Activated naive CD4-positive, alpha-beta T cell treated with anti-CD3 and anti-CD28 coated beads, Interleukin-2, amount 10 ng/mL, durations not matched to agents 7 days and 5 days (primary cell): ENCODE data around the gene NIN.
A peak's percentile ranks its signal among the peaks of the same experiment; 100 is the strongest.

Source experiments
- CTCF ChIA-PET: fragments of 350-600 bp; sonication (Branson Sonifier 250); formaldehyde crosslinking; loops from one replicate; lab custom pipeline; 2021; ENCODE audit warnings: antibody characterized with exemption; lab: Charles Lee
- DNase-seq: peaks from one replicate; pipeline ENCODE4 v3.0.0-alpha.2; 2020
- H3K27ac Mint-ChIP-seq: one replicate; pipeline ENCODE4 v1.8.0; 2021; ENCODE audit warnings: mild to moderate bottlenecking, moderate library complexity, mixed read lengths
- H3K27me3 Mint-ChIP-seq: one replicate; pipeline ENCODE4 v1.8.0; 2021; ENCODE audit warnings: mild to moderate bottlenecking, mixed read lengths
- H3K36me3 Mint-ChIP-seq: one replicate; pipeline ENCODE4 v1.8.0; 2021; ENCODE audit warnings: mixed read lengths
- H3K4me1 Mint-ChIP-seq: one replicate; pipeline ENCODE4 v1.8.0; 2021; ENCODE audit warnings: mixed read lengths
- H3K4me3 Mint-ChIP-seq: one replicate; pipeline ENCODE4 v1.8.0; 2021; ENCODE audit warnings: mild to moderate bottlenecking, moderate library complexity, mixed read lengths
- H3K9me3 Mint-ChIP-seq: one replicate; pipeline ENCODE4 v1.8.0; 2021; ENCODE audit warnings: mixed read lengths

Gene NIN

DNA sequence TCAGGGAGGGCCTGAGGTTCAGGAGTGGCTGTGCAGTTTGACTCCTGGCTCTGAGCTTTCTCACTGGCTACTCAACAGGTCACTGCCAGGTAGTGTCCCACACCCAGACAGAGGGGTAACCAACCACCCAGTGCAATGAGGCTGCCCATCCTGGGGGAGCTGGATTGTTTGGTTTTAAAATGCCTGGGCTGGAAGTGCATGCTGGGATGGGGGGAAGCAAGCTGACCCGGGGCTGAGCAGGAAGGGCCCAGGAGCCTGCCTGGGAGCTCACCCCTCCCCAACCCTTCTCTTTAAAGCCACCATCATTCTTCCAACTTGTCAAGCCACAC lies 28.3 kb upstream of the NIN start:
- Mint-ChIP-seq H3K4me3 (peak overlapping the region; percentile 81), H3K27me3 (peaks cover 39% of the 10 kb centered on the region), H3K4me1 (peaks cover 26% of the 10 kb centered on the region), H3K9me3 (no peaks in the 10 kb centered on the region), H3K27ac (peak overlapping the region; percentile 3), H3K36me3 (no peaks in the 10 kb centered on the region)
- no peak for DNase-seq
- CTCF ChIA-PET: interaction anchor here (0.6 to 5.9 kb wide), 23 partner anchors 8 to 597 kb away, joined by 3 to 149 read pairs (median 6); partner anchors contain the start of genes SAV1 and TRIM9

DNA sequence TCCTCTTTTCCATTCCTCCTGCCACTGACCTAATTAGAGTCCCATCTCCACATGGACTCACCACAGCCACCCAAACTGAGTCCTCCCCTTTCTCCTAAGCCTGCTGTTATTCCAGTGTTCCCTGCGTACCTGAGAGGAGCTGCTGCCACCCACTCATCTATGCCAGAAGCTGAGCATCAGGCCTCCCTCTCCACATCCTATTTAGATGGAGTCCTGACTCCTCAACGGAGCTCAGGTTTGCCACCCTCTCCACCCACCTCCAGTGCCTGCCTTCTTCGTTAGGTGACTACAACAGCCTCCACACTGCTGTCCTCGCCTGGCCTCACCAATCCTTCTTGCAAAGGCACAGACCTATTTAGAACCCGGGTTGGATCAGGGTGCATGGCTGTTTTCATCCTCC lies 25.7 kb upstream of the NIN start:
- peaks cover 20% of the 10 kb centered on the region for H3K4me1 Mint-ChIP-seq
- no peaks in the 10 kb centered on the region for H3K9me3 Mint-ChIP-seq
- peaks cover 30% of the 10 kb centered on the region for H3K27me3 Mint-ChIP-seq
- CTCF ChIA-PET: interaction anchor here (0.6 to 4.2 kb wide), 3 partner anchors 27 to 81 kb away, joined by 3 to 20 read pairs (median 3); no protein-coding TSS in a partner anchor
- no peaks in the 10 kb centered on the region for H3K36me3 Mint-ChIP-seq
- H3K27ac Mint-ChIP-seq: no peak overlapping the region
- no peak for DNase-seq
- H3K4me3 Mint-ChIP-seq: no peak overlapping the region

- no peak for DNase-seq
- H3K27ac Mint-ChIP-seq: no peak overlapping the region
- H3K36me3 Mint-ChIP-seq: no peaks in the 10 kb centered on the region
- CTCF ChIA-PET: interaction anchor here (2.3 kb wide), 1 partner anchor 78 kb away, joined by 7 read pairs; no protein-coding TSS in a partner anchor
- peaks cover 34% of the 10 kb centered on the region for H3K27me3 Mint-ChIP-seq
- peaks cover 19% of the 10 kb centered on the region for H3K4me1 Mint-ChIP-seq
- no peaks in the 10 kb centered on the region for H3K9me3 Mint-ChIP-seq
- H3K4me3 Mint-ChIP-seq: no peak overlapping the region
Observed at GRCh38 chr14:50855558-50855957, 24.6 kb upstream of the NIN start.

GRCh38 chr14:50854521-50854920 lies 23.6 kb upstream of the NIN start:
- H3K27me3 Mint-ChIP-seq: peaks cover 31% of the 10 kb centered on the region
- H3K27ac Mint-ChIP-seq: no peak overlapping the region
- no peaks in the 10 kb centered on the region for H3K36me3 Mint-ChIP-seq
- peaks cover 9% of the 10 kb centered on the region for H3K4me1 Mint-ChIP-seq
- CTCF ChIA-PET: interaction anchor here (2.3 kb wide), 1 partner anchor 77 kb away, joined by 7 read pairs; no protein-coding TSS in a partner anchor
- H3K9me3 Mint-ChIP-seq: no peaks in the 10 kb centered on the region
- no peak for DNase-seq
- no peak overlapping the region for H3K4me3 Mint-ChIP-seq

GRCh38 chr14:50853891-50854290 lies 22.9 kb upstream of the NIN start:
- no peak for DNase-seq
- Mint-ChIP-seq H3K9me3 (no peaks in the 10 kb centered on the region), H3K4me1 (peaks cover 4% of the 10 kb centered on the region), H3K4me3 (no peak overlapping the region), H3K27me3 (peaks cover 34% of the 10 kb centered on the region), H3K36me3 (no peaks in the 10 kb centered on the region), H3K27ac (no peak overlapping the region)
- CTCF ChIA-PET: interaction anchor here (2.3 kb wide), 1 partner anchor 77 kb away, joined by 7 read pairs; no protein-coding TSS in a partner anchor

DNA sequence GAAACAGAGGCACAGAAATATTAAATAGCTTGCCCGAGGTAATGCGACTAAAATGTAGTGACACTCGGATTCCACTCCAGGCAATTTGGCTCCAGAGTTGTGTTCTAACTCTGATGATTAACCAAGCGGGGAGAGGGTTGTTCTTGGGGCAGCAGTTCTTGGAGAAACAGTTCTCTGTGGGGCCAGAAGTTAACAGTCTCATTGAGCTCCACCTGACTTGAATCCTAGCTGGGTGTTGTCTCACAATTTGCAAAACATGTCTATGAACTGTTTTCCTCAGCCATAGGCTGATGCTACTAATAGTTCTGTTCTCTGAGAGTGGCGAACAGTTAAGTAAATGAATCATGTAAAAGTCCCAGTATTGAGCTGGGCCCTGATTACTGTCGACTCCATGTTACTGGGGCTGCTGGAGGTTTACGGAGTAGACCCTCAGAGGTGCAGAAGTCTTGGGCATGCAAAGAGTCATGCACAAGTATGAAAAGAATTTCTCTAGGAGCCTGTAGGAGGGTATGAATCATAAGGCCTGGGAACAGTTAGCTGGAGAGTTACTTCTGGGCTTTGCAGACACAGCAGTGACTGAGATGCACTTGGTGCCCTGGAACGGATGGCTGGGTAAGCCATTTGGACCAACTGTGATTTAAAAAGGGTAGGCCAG lies 15.4 kb upstream of the NIN start:
- Mint-ChIP-seq H3K9me3 (no peaks in the 10 kb centered on the region), H3K4me1 (peaks cover 4% of the 10 kb centered on the region), H3K4me3 (no peak overlapping the region), H3K27me3 (peaks cover 29% of the 10 kb centered on the region), H3K27ac (no peak overlapping the region), H3K36me3 (no peaks in the 10 kb centered on the region)
- DNase-seq: no peak
- CTCF ChIA-PET: interaction anchor here (2.1 kb wide), 1 partner anchor 14 kb away, joined by 8 read pairs; no protein-coding TSS in a partner anchor

- CTCF ChIA-PET: no interaction called here
- no peak for DNase-seq
- H3K4me3 Mint-ChIP-seq: no peak overlapping the region
- peaks cover 2% of the 10 kb centered on the region for H3K36me3 Mint-ChIP-seq
- peaks cover 32% of the 10 kb centered on the region for H3K27me3 Mint-ChIP-seq
- H3K27ac Mint-ChIP-seq: no peak overlapping the region
- peaks cover 4% of the 10 kb centered on the region for H3K4me1 Mint-ChIP-seq
- H3K9me3 Mint-ChIP-seq: no peaks in the 10 kb centered on the region
Observed at GRCh38 chr14:50845166-50845565, 14.2 kb upstream of the NIN start.

GRCh38 chr14:50844391-50844790 lies 13.4 kb upstream of the NIN start:
- peaks cover 30% of the 10 kb centered on the region for H3K27me3 Mint-ChIP-seq
- peaks cover 5% of the 10 kb centered on the region for H3K4me1 Mint-ChIP-seq
- CTCF ChIA-PET: no interaction called here
- H3K9me3 Mint-ChIP-seq: no peaks in the 10 kb centered on the region
- H3K36me3 Mint-ChIP-seq: peaks cover 2% of the 10 kb centered on the region
- no peak for DNase-seq
- H3K27ac Mint-ChIP-seq: no peak overlapping the region
- H3K4me3 Mint-ChIP-seq: no peak overlapping the region

DNA sequence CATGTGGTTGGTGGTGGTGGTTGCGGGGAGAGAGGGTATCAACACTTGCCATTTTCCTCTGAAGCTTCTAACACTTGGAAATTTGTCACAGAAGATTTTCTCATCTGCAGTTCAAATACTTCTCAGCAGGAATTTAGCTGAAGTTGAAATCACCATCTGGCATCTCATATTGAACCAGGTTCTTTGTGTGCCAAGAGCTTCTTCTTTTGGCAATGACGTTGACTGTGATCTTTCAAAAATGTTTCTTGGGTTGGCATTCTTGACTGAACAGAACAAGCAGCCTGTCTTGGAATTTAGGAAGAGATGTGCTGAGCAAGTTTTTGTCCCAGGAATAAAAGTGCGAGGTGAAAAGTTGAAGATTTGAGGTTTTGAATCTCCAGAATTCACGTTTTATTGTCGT lies 8.7 kb upstream of the NIN start:
- Mint-ChIP-seq H3K27me3 (peaks cover 7% of the 10 kb centered on the region), H3K4me1 (peaks cover 24% of the 10 kb centered on the region), H3K9me3 (no peaks in the 10 kb centered on the region), H3K4me3 (no peak overlapping the region), H3K27ac (no peak overlapping the region), H3K36me3 (peaks cover 2% of the 10 kb centered on the region)
- CTCF ChIA-PET: interaction anchor here (1.4 to 3.5 kb wide), 2 partner anchors 9 to 19 kb away, joined by 3 to 20 read pairs; no protein-coding TSS in a partner anchor
- DNase-seq: no peak

- Mint-ChIP-seq H3K4me1 (peaks cover 28% of the 10 kb centered on the region), H3K36me3 (peaks cover 2% of the 10 kb centered on the region), H3K27me3 (peaks cover 7% of the 10 kb centered on the region), H3K9me3 (no peaks in the 10 kb centered on the region), H3K4me3 (no peak overlapping the region), H3K27ac (no peak overlapping the region)
- CTCF ChIA-PET: interaction anchor here (1.4 to 3.5 kb wide), 2 partner anchors 10 to 20 kb away, joined by 3 to 20 read pairs; no protein-coding TSS in a partner anchor
- no peak for DNase-seq
Observed at GRCh38 chr14:50839048-50839447, 8.1 kb upstream of the NIN start.

GRCh38 chr14:50837850-50838470 lies 7.0 kb upstream of the NIN start:
- Mint-ChIP-seq H3K4me1 (peaks cover 31% of the 10 kb centered on the region), H3K9me3 (no peaks in the 10 kb centered on the region), H3K27ac (no peak overlapping the region), H3K36me3 (peaks cover 2% of the 10 kb centered on the region), H3K4me3 (no peak overlapping the region), H3K27me3 (peaks cover 9% of the 10 kb centered on the region)
- CTCF ChIA-PET: interaction anchor here (3.5 kb wide), 1 partner anchor 21 kb away, joined by 20 read pairs; no protein-coding TSS in a partner anchor
- no peak for DNase-seq

DNA sequence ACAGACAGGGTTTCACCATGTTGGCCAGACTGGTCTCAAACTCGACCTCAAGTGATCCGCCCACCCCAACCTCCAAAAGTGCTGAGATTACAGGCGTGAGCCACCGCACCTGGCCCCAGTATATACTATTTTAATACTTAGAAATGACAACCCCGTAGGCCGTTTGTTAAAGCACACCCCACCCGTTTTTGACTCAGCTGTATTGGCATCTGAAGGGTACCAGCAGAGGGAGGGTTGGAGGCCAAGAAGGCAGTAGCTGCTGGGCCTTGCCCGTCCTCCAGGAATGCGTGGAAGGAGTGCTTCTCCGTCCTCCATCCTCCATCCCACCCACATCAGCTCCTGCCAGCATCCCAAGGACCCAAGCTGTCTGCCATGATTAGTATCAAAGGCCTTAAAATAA lies 6.3 kb upstream of the NIN start:
- H3K4me1 Mint-ChIP-seq: peaks cover 35% of the 10 kb centered on the region
- H3K27ac Mint-ChIP-seq: no peak overlapping the region
- CTCF ChIA-PET: interaction anchor here (3.5 kb wide), 1 partner anchor 22 kb away, joined by 20 read pairs; no protein-coding TSS in a partner anchor
- no peak for DNase-seq
- peaks cover 3% of the 10 kb centered on the region for H3K36me3 Mint-ChIP-seq
- no peaks in the 10 kb centered on the region for H3K9me3 Mint-ChIP-seq
- H3K27me3 Mint-ChIP-seq: peaks cover 15% of the 10 kb centered on the region
- no peak overlapping the region for H3K4me3 Mint-ChIP-seq

DNA sequence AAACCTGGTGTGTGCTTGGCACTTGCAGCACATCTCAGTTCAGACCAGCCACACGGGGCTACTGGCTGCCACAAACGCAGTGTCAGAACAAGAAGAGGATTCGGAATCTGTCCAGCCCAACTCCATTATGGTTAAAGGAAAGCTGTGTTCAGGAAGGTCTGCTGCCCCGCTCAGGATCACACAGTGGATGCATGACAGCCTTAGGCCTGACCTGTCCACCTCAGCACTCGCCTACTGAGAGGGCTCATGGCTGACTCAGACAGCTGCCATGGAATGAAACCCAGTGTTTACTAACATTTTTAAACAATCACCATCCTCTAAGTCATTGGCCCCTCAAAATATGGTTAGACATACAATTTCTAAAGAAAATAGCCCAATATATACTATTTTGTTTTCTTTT lies 5.6 kb upstream of the NIN start:
- Mint-ChIP-seq H3K27me3 (peaks cover 16% of the 10 kb centered on the region), H3K4me3 (no peak overlapping the region), H3K36me3 (peaks cover 3% of the 10 kb centered on the region), H3K27ac (no peak overlapping the region), H3K9me3 (no peaks in the 10 kb centered on the region), H3K4me1 (peaks cover 42% of the 10 kb centered on the region)
- CTCF ChIA-PET: no interaction called here
- DNase-seq: no peak

GRCh38 chr14:50835280-50835679 lies 4.3 kb upstream of the NIN start:
- Mint-ChIP-seq H3K36me3 (peaks cover 1% of the 10 kb centered on the region), H3K27ac (no peak overlapping the region), H3K4me1 (peaks cover 43% of the 10 kb centered on the region), H3K27me3 (peaks cover 14% of the 10 kb centered on the region), H3K9me3 (no peaks in the 10 kb centered on the region), H3K4me3 (no peak overlapping the region)
- DNase-seq: peak; percentile 46
- CTCF ChIA-PET: interaction anchor here (2.3 kb wide), 1 partner anchor 61 kb away, joined by 4 read pairs; no protein-coding TSS in a partner anchor
